ENCODE measurements around the gene TUBGCP5.

- TF ChIP-seq CTCF (IDR thresholded peaks at IDR 0.05) (no peak), POLR2A (IDR thresholded peaks at IDR 0.05) (no peak)
Observed at GRCh38 chr15:23069496-23070166, 30.3 kb upstream of the TUBGCP5 start.
